Measurements from ENCODE around the gene AFAP1L2.

Gene AFAP1L2

DNA sequence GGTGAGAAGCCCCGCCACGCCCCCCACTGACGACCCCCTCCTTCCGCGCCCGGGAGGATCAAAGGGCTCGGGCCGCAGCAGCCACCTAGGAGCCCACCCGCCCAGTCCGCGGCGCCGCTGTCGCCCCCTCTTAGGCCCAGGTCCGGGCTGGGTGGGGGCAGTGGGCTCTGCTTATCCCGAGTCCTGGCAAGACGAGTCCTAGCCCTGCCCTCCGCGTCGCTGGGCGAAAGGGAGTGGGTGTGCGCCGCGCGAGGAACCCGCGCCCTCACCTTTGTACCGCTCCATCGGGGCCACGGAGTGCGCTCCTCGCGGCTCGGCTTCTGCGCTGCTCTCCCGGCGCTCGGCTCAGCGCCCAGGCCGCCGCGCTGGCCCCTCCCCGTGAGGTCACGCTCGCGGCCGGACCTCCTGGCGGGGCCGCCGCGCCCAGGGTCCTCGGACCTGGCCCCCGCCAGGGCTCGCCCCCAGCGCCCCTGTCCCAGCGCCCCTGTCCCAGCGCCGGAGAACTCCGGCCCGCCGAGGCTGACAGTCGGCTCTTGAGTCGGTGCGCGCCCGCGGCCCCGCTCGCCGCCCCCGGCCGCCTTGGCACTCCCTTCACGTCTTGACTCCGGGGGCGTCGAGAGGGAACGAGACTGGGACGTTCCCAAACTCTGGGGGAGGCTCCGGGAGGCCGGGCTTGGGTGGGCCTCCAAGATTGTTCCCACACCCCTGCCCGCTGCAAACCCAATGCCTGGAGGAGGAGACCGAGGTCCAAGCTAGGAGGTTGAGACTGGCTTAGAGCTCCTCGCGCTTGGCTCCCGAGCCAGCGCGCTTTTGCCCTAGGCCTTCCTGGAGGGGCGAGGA, at the start of gene AFAP1L2:
AFAP1L2 (minus strand) TSS at position 332 of the 840 bp plus-strand sequence; CDS start at position 285, 47 bp downstream.
- peak within 1 kb of the TSS; percentile 29 for H3K4me3 ChIP-seq (ENCODE audit: low read length)
- no peak for TF ChIP-seq CTCF (conservative IDR thresholded peaks at IDR 0.05; ENCODE audit: low read depth, low read length)
- no peak for DNase-seq (ENCODE audit: low read depth)

- H3K4me3 ChIP-seq (ENCODE audit: low read length): no peak overlapping the region
- no peak for DNase-seq (ENCODE audit: low read depth)
- no peak for TF ChIP-seq CTCF (conservative IDR thresholded peaks at IDR 0.05; ENCODE audit: low read depth, low read length)
Measured at GRCh38 chr10:114453576-114453975, 49.3 kb upstream of the AFAP1L2 start.

GRCh38 chr10:114448897-114449296, 44.6 kb upstream of the AFAP1L2 start:
- DNase-seq (ENCODE audit: low read depth): no peak
- TF ChIP-seq CTCF (conservative IDR thresholded peaks at IDR 0.05; ENCODE audit: low read depth, low read length): no peak
- no peak overlapping the region for H3K4me3 ChIP-seq (ENCODE audit: low read length)

- no peak for DNase-seq (ENCODE audit: low read depth)
- H3K4me3 ChIP-seq (ENCODE audit: low read length): no peak overlapping the region
- TF ChIP-seq CTCF (conservative IDR thresholded peaks at IDR 0.05; ENCODE audit: low read depth, low read length): no peak
Measured at GRCh38 chr10:114445332-114445731, 41.0 kb upstream of the AFAP1L2 start.

DNA sequence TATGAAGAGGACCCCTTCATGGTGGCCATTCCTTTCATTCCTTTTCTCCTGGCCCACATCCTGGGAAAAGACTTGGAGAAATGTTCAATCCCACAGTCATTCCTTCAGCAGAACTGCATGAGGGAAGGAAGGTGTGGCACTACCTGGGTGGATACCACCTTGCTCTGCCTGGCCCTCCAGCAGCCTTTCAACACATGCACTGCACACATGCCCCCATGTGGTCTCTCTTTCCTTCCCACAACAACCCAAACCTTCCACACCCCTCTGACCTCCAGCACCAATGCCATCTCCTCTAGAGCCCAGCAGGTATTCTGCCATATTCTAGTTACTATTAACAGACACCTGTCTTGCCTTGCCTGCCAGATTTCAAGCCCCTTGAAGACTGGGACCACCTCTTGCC, 40.5 kb upstream of the AFAP1L2 start:
- H3K4me3 ChIP-seq (ENCODE audit: low read length): no peak overlapping the region
- TF ChIP-seq CTCF (conservative IDR thresholded peaks at IDR 0.05; ENCODE audit: low read depth, low read length): no peak
- DNase-seq (ENCODE audit: low read depth): no peak

DNA sequence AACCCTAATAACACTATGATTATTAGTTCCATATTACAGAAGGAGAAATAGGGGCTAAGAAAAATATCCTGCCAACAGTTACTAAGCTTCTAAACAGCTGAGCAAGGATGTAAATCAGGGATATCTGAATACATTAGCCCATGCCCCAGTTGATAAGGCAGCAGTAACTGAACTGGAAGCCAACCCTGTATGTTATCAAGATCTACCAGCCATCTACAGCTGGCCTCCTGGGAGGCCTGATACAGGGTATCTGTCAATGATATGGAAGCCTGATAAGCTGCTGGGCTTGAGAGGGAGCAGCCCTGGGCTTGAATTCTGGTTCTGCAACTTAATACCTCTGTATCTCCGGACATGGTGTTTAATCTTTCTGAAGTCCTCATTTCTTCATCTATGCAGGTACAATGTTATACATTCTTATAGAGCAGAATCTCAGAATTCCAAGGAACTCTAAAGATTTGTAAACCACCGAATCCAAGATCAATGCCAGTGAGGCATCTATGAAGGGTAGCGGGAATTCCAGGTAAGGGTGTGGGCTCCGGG, 37.9 kb upstream of the AFAP1L2 start:
- no peak for DNase-seq (ENCODE audit: low read depth)
- no peak for TF ChIP-seq CTCF (conservative IDR thresholded peaks at IDR 0.05; ENCODE audit: low read depth, low read length)
- H3K4me3 ChIP-seq (ENCODE audit: low read length): no peak overlapping the region

DNA sequence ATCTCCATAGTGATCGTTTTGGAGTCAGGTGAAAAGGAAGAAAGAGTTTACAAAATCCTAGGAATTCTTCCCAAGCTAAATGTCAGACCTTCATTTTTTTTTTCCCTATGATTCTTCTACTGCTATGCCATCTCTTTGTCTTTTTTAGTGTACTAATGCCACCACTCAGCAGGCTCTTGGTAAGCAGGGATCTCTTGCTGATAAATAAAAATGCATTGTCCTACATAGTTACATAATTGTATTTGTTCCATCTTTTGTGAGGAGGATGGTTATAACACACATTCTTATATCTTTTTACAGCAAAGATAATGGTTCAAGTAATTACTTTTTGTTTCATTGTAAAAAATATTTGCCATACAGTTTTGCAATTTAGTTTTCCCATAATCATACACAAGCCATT, 36.8 kb upstream of the AFAP1L2 start:
- no peak overlapping the region for H3K4me3 ChIP-seq (ENCODE audit: low read length)
- TF ChIP-seq CTCF (conservative IDR thresholded peaks at IDR 0.05; ENCODE audit: low read depth, low read length): no peak
- no peak for DNase-seq (ENCODE audit: low read depth)
